Measurements from ENCODE around the gene CCHCR1. TPM values are rescaled to one million over a fixed set of nuclear protein-coding genes. Genes with fewer than 3 reads are reported as not detected.
A peak's percentile ranks its signal among the peaks of the same experiment; 100 is the strongest.

Gene CCHCR1
- total RNA-seq (7.9 and 8.9 TPM in 2 replicates), polyA plus RNA-seq (6.1 and 13.3 TPM in 2 replicates)

- Histone ChIP-seq H3K4me3 (peak within 1 kb of the TSS; percentile 38), H3K79me2 (no peaks in the 10 kb centered on the region), H3K36me3 (replicated peaks; ENCODE audit: insufficient read depth, low read depth) (no peaks in the 10 kb centered on the region), H4K20me1 (ENCODE audit: insufficient read depth, poor library complexity, severe bottlenecking) (no peaks in the 10 kb centered on the region), H3K9me2 (replicated peaks; ENCODE audit: insufficient read depth) (no peaks in the 10 kb centered on the region), H3K4me1 (ENCODE audit: insufficient read depth) (peaks cover 5% of the 10 kb centered on the region), H3K4me2 (peak within 1 kb of the TSS; percentile 83), H2AFZ (peak within 1 kb of the TSS; percentile 68), H3K27me3 (no peaks in the 10 kb centered on the region), H3K27ac (no peak within 1 kb of the TSS), H3K9me3 (ENCODE audit: low read depth) (no peaks in the 10 kb centered on the region)
- 13% methylated on average over 13 of the region's 14 CpGs for WGBS (ENCODE audit: low lambda C conversion rate, missing lambda C conversion rate)
- no peak for DNase-seq (ENCODE audit: low spot score)
- no peak for TF ChIP-seq CTCF (IDR thresholded peaks at IDR 0.05; ENCODE audit: poor library complexity)
- no peak for TF ChIP-seq EZH2phosphoT487 (IDR thresholded peaks at IDR 0.05; ENCODE audit: low read depth, severe bottlenecking, unreplicated experiment)
- no peak for TF ChIP-seq EZH2 (IDR thresholded peaks at IDR 0.05; ENCODE audit: borderline replicate concordance)
Observed at GRCh38 chr6:31157513-31158139, at the start of gene CCHCR1. Gene CCHCR1, minus strand, starts transcription at chr6:31157802. Its CDS starts 202 bp downstream, at chr6:31157600.

GRCh38 chr6:31205638-31206037, 48.0 kb upstream of the CCHCR1 start:
- DNase-seq (ENCODE audit: low spot score): no peak
- WGBS (ENCODE audit: low lambda C conversion rate, missing lambda C conversion rate): 56% methylated on average over 2 of the region's 2 CpGs
- Histone ChIP-seq H3K36me3 (replicated peaks; ENCODE audit: insufficient read depth, low read depth) (no peaks in the 10 kb centered on the region), H4K20me1 (ENCODE audit: insufficient read depth, poor library complexity, severe bottlenecking) (no peaks in the 10 kb centered on the region), H2AFZ (no peak overlapping the region), H3K9me2 (replicated peaks; ENCODE audit: insufficient read depth) (no peaks in the 10 kb centered on the region), H3K4me2 (no peak overlapping the region), H3K9me3 (ENCODE audit: low read depth) (no peaks in the 10 kb centered on the region), H3K4me1 (ENCODE audit: insufficient read depth) (peaks cover 24% of the 10 kb centered on the region), H3K79me2 (no peaks in the 10 kb centered on the region), H3K27ac (peak overlapping the region; percentile 2), H3K4me3 (no peak overlapping the region), H3K27me3 (no peaks in the 10 kb centered on the region)
- TF ChIP-seq EZH2phosphoT487 (IDR thresholded peaks at IDR 0.05; ENCODE audit: low read depth, severe bottlenecking, unreplicated experiment) (no peak), EZH2 (IDR thresholded peaks at IDR 0.05; ENCODE audit: borderline replicate concordance) (no peak), CTCF (IDR thresholded peaks at IDR 0.05; ENCODE audit: poor library complexity) (no peak)

GRCh38 chr6:31204751-31205145, 47.1 kb upstream of the CCHCR1 start:
- H3K4me2 ChIP-seq: peak overlapping the region; percentile 70
- no peak overlapping the region for H2AFZ ChIP-seq
- no peak overlapping the region for H3K4me3 ChIP-seq

More at GRCh38 chr6:31204751-31205145, 47.1 kb upstream of the CCHCR1 start:
- Histone ChIP-seq H3K36me3 (replicated peaks; ENCODE audit: insufficient read depth, low read depth) (no peaks in the 10 kb centered on the region), H3K27me3 (no peaks in the 10 kb centered on the region), H4K20me1 (ENCODE audit: insufficient read depth, poor library complexity, severe bottlenecking) (no peaks in the 10 kb centered on the region), H3K9me2 (replicated peaks; ENCODE audit: insufficient read depth) (no peaks in the 10 kb centered on the region), H3K9me3 (ENCODE audit: low read depth) (no peaks in the 10 kb centered on the region), H3K79me2 (no peaks in the 10 kb centered on the region), H3K4me1 (ENCODE audit: insufficient read depth) (peaks cover 24% of the 10 kb centered on the region), H3K27ac (peak overlapping the region; percentile 93)
- no peak for TF ChIP-seq EZH2phosphoT487 (IDR thresholded peaks at IDR 0.05; ENCODE audit: low read depth, severe bottlenecking, unreplicated experiment)
- TF ChIP-seq CTCF (IDR thresholded peaks at IDR 0.05; ENCODE audit: poor library complexity): no peak
- TF ChIP-seq EZH2 (IDR thresholded peaks at IDR 0.05; ENCODE audit: borderline replicate concordance): no peak
- 90% methylated on average over 4 of the region's 4 CpGs for WGBS (ENCODE audit: low lambda C conversion rate, missing lambda C conversion rate)
- no peak for DNase-seq (ENCODE audit: low spot score)

All from hepatocyte (in vitro differentiated cells).